ENCODE data around the gene RBP5. TPM values are rescaled to one million over a fixed set of nuclear protein-coding genes. Genes with fewer than 3 reads are reported as not detected.
A peak's percentile ranks its signal among the peaks of the same experiment; 100 is the strongest.

RBP5 gene
- total and polyA plus RNA-seq, 9 of the 15 experiments (the other 6 are each of a cell fraction or from before 2014, with no cell fraction given): 8.6 to 22.5 (median 11.4) TPM

- Histone ChIP-seq H3K79me2 (ENCODE audit: control insufficient read depth, insufficient read depth, low read length) (no peaks in the 10 kb centered on the region), H3K4me2 (ENCODE audit: insufficient read depth, low read length) (no peak overlapping the region), H3K4me3 (no peak overlapping the region), H3K27ac (ENCODE audit: extremely low read depth, low read depth, low read length) (no peak overlapping the region), H3K9me1 (ENCODE audit: control insufficient read depth, insufficient read depth, low read length) (no peaks in the 10 kb centered on the region), H3K9ac (ENCODE audit: insufficient read depth in 1 of 2, low read depth in 2 of 2, low read length in 2 of 2) (0 out of 4 replicates have a peak overlapping the region, but pooled peaks of 1 of the 2 experiments have one; percentile 24), H2AFZ (ENCODE audit: low read depth, low read length) (no peak overlapping the region), H3K4me1 (replicated peaks in 1 of 2; ENCODE audit: control insufficient read depth in 2 of 2, insufficient read depth in 2 of 2, low read length in 2 of 2) (peaks cover 15 to 26% of the 10 kb centered on the region in 2 experiments; a peak in 4 of 5 replicates), H3K9me3 (replicated peaks; ENCODE audit: control insufficient read depth, insufficient read depth, low read depth, low read length) (no peaks in the 10 kb centered on the region), H3K36me3 (ENCODE audit: control insufficient read depth, insufficient read depth, low read length) (peaks cover 2% of the 10 kb centered on the region; the same call in 2 of the 3 replicates), H4K20me1 (replicated peaks; ENCODE audit: control insufficient read depth, insufficient read depth, low read length) (no peaks in the 10 kb centered on the region), H3K27me3 (ENCODE audit: control insufficient read depth in 2 of 2, insufficient read depth in 2 of 2, low read length in 2 of 2) (no peaks in the 10 kb centered on the region)
- intact Hi-C loops (cut with micrococcal nuclease): no loop called here
- in situ Hi-C loops (cut with MboI): no loop called here
- ChIA-PET CTCF (ENCODE audit: low intra/inter-chr PET ratio) (no interaction called here), POLR2A (no interaction called here)
- no peak for DNase-seq (ENCODE audit: extremely low read depth in 1 of 4, low spot score in 3 of 4)
- no peak for ATAC-seq
- TF ChIP-seq NR2C2 (CRISPR knock-in tag; IDR thresholded peaks at IDR 0.05): no peak
- no peak for TF ChIP-seq NR2C2 (tag; IDR thresholded peaks at IDR 0.05)
- TF ChIP-seq PURB (CRISPR knock-in tag; IDR thresholded peaks at IDR 0.05; ENCODE audit: low read depth): no peak
- no peak for TF ChIP-seq HDAC1 (IDR thresholded peaks at IDR 0.05)
- TF ChIP-seq FOXJ3 (CRISPR knock-in tag; IDR thresholded peaks at IDR 0.05): no peak
- TF ChIP-seq RUNX1 (IDR thresholded peaks at IDR 0.05; ENCODE audit: low read depth): no peak
- no peak for FAIRE-seq
- BruUV-seq (replicated peaks): no TSS peak
- 72% methylated on average over 9 of the region's 9 CpGs for WGBS (ENCODE audit: insufficient coverage, low coverage, missing lambda C conversion rate)
These were observed 11.8 kb downstream of the RBP5 start for GRCh38 chr12:7116916-7117315.

- DNase-seq (ENCODE audit: extremely low read depth in 1 of 4, low spot score in 3 of 4): peak in 1 of 4 experiments; percentile 44
- Histone ChIP-seq H3K27me3 (ENCODE audit: control insufficient read depth in 2 of 2, insufficient read depth in 2 of 2, low read length in 2 of 2) (no peaks in the 10 kb centered on the region), H3K4me1 (replicated peaks in 1 of 2; ENCODE audit: control insufficient read depth in 2 of 2, insufficient read depth in 2 of 2, low read length in 2 of 2) (peaks cover 8 to 20% of the 10 kb centered on the region in 2 experiments; a peak in 4 of 5 replicates), H3K27ac (ENCODE audit: extremely low read depth, low read depth, low read length) (no peak overlapping the region), H3K36me3 (ENCODE audit: control insufficient read depth, insufficient read depth, low read length) (peaks cover 2% of the 10 kb centered on the region; the same call in 2 of the 3 replicates), H3K4me2 (ENCODE audit: insufficient read depth, low read length) (peak overlapping the region; percentile 12; the same call in 1 of the 2 replicates), H2AFZ (ENCODE audit: low read depth, low read length) (no peak overlapping the region), H3K79me2 (ENCODE audit: control insufficient read depth, insufficient read depth, low read length) (no peaks in the 10 kb centered on the region), H3K9me3 (replicated peaks; ENCODE audit: control insufficient read depth, insufficient read depth, low read depth, low read length) (no peaks in the 10 kb centered on the region), H3K9ac (ENCODE audit: insufficient read depth in 1 of 2, low read depth in 2 of 2, low read length in 2 of 2) (no peak overlapping the region), H3K9me1 (ENCODE audit: control insufficient read depth, insufficient read depth, low read length) (no peaks in the 10 kb centered on the region), H4K20me1 (replicated peaks; ENCODE audit: control insufficient read depth, insufficient read depth, low read length) (no peaks in the 10 kb centered on the region), H3K4me3 (no peak overlapping the region)
- no peak for TF ChIP-seq ZNF24 (IDR thresholded peaks at IDR 0.05)
- no peak for TF ChIP-seq MCM2 (IDR thresholded peaks at IDR 0.05; ENCODE audit: low read depth)
- TF ChIP-seq CXXC5 (CRISPR knock-in tag; IDR thresholded peaks at IDR 0.05): no peak
- no peak for TF ChIP-seq HMGN3 (IDR thresholded peaks at IDR 0.05; ENCODE audit: borderline replicate concordance, extremely low read depth, insufficient read length, low read depth, low read length)
- no peak for TF ChIP-seq NONO (IDR thresholded peaks at IDR 0.05; ENCODE audit: low read depth in 2 of 2, low read length in 1 of 2)
- TF ChIP-seq PKNOX1 (IDR thresholded peaks at IDR 0.05): peak; percentile 90
- TF ChIP-seq MEIS2 (IDR thresholded peaks at IDR 0.05; ENCODE audit: partially characterized antibody): peak; percentile 57
- peak; percentile 60 for TF ChIP-seq CBFA2T3 (IDR thresholded peaks at IDR 0.05)
- no peak for TF ChIP-seq LCOR (CRISPR knock-in tag; IDR thresholded peaks at IDR 0.05)
- TF ChIP-seq TCF3 (CRISPR knock-in tag; IDR thresholded peaks at IDR 0.05): peak; percentile 69
- TF ChIP-seq TFAM (CRISPR knock-in tag; conservative IDR thresholded peaks at IDR 0.05): no peak
- peak; percentile 26; the same call in 1 of the 2 replicates for TF ChIP-seq TAL1 (IDR thresholded peaks at IDR 0.05)
- peak; percentile 72 for FAIRE-seq
- intact Hi-C loops (cut with micrococcal nuclease) (no loop called here), in situ Hi-C loops (cut with MboI) (no loop called here)
- ATAC-seq: peak; percentile 69
- 6% methylated on average over 3 of the region's 3 CpGs for WGBS (ENCODE audit: insufficient coverage, low coverage, missing lambda C conversion rate)
- ChIA-PET CTCF (ENCODE audit: low intra/inter-chr PET ratio) (no interaction called here), POLR2A (interaction anchor here (1.0 kb wide), 1 partner anchor 12 kb away, joined by 5 read pairs; the partner anchor contains the start of gene RBP5)
- no TSS peak for BruUV-seq (replicated peaks)
These were observed 12.5 kb downstream of the RBP5 start for GRCh38 chr12:7116196-7116595.
